Thymus (tissue), 11 donors: Measurements from ENCODE around the gene ZNF155. TPM values are rescaled to one million over a fixed set of nuclear protein-coding genes. Genes with fewer than 3 reads are reported as not detected.
A peak's percentile ranks its signal among the peaks of the same experiment; 100 is the strongest.

Experiments
- DNase-seq, 9 donors: peaks; one replicate each; pipeline ENCODE4 v3.0.0-alpha.2; 2013; ENCODE audit warnings: low spot score in 9 of 9, low read depth in 6 of 9, missing footprints in 1 of 9
- H3K27ac ChIP-seq, 2 donors: one replicate each; pipeline ENCODE4 v1.5.1; 2013; ENCODE audit warnings: control low read depth in 1 of 2, low read depth in 1 of 2, low read length in 1 of 2, mild to moderate bottlenecking in 1 of 2, moderate library complexity in 1 of 2
- H3K27me3 ChIP-seq, 2 donors: one replicate each; pipeline ENCODE4 v1.5.1; 2013; ENCODE audit warnings: low read length in 1 of 2; ENCODE audit not compliant: control insufficient read depth in 2 of 2, insufficient read depth in 1 of 2
- H3K36me3 ChIP-seq, 2 donors: one replicate each; pipeline ENCODE4 v1.5.1; 2013; ENCODE audit warnings: low read length in 1 of 2, mild to moderate bottlenecking in 1 of 2, moderate library complexity in 1 of 2; ENCODE audit not compliant: control insufficient read depth in 2 of 2, insufficient read depth in 2 of 2
- H3K4me1 ChIP-seq, 2 donors: one replicate each; pipeline ENCODE4 v1.5.1; 2013; ENCODE audit warnings: low read length in 2 of 2; ENCODE audit not compliant: control insufficient read depth in 2 of 2, insufficient read depth in 2 of 2
- H3K4me3 ChIP-seq, 2 donors: one replicate each; pipeline ENCODE4 v1.5.1; 2013; ENCODE audit warnings: low read length in 2 of 2, control low read depth in 1 of 2, mild to moderate bottlenecking in 1 of 2
- H3K9me3 ChIP-seq, 2 donors: one replicate each; pipeline ENCODE4 v1.5.1; 2013; ENCODE audit warnings: low read length in 1 of 2, mild to moderate bottlenecking in 1 of 2; ENCODE audit not compliant: control insufficient read depth in 2 of 2, insufficient read depth in 1 of 2
- WGBS: extraction: QIAGEN DNeasy Blood & Tissue Kit; methylation state at CpG from one replicate; pipeline ENCODE4 v1.1.7; 2013; 5-methylcytosine and 5-hydroxymethylcytosine counted together
- polyA plus RNA-seq: library from polyadenylated mRNA; stranded (reverse); fragments of 200-250 nt; gene quantifications from one replicate; pipeline ENCODE4 v1.2.3, GENCODE V29; 2013
- total RNA-seq: library from RNA; stranded (reverse); fragments of 120-200 nt; gene quantifications from one replicate; pipeline ENCODE4 v1.2.4, GENCODE V29; 2013
- donor health status: healthy.

Gene ZNF155
- total and polyA plus RNA-seq, 2 donors = 8.6 to 9.8 TPM

GRCh38 chr19:44002212-44002565, 18.2 kb downstream of the ZNF155 start:
- H3K4me1 ChIP-seq = peaks cover 10% of the 10 kb centered on the region in 2 donors
- peaks cover 0 to 7% of the 10 kb centered on the region in 2 donors for H3K9me3 ChIP-seq
- H3K4me3 ChIP-seq = peak overlapping the region; percentile 73 to 83
- 15% methylated on average over 8 of the region's 8 CpGs for WGBS
- peak overlapping the region in 1 of 2 donors; percentile 69 for H3K27ac ChIP-seq
- no peak for DNase-seq
- H3K27me3 ChIP-seq = no peaks in the 10 kb centered on the region
- H3K36me3 ChIP-seq = peaks cover 1 to 6% of the 10 kb centered on the region in 2 donors

GRCh38 chr19:44002566-44003460, 18.8 kb downstream of the ZNF155 start, which contains the start of gene ZNF230:
Gene ZNF230, plus strand, starts transcription at chr19:44002957. Its CDS starts 4,122 bp downstream, at chr19:44007079.
- under 1% methylated on average over 48 of the region's 48 CpGs for WGBS
- DNase-seq = peak; percentile 80 to 98 (median 93)
- Histone ChIP-seq H3K27me3 (no peaks in the 10 kb centered on the region), H3K36me3 (peaks cover 8 to 11% of the 10 kb centered on the region in 2 donors), H3K4me3 (peak within 1 kb of the TSS; percentile 73 to 83), H3K4me1 (peaks cover 10% of the 10 kb centered on the region in 2 donors), H3K27ac (peak within 1 kb of the TSS; percentile 70 to 80), H3K9me3 (peaks cover 4 to 13% of the 10 kb centered on the region in 2 donors)

- H3K27me3 ChIP-seq = no peaks in the 10 kb centered on the region
- peak in 3 of 9 donors; percentile 9 to 35 (median 9) for DNase-seq
- peak overlapping the region; percentile 73 to 83 for H3K4me3 ChIP-seq
- WGBS = 4% methylated on average over 15 of the region's 15 CpGs
- peaks cover 10% of the 10 kb centered on the region in 2 donors for H3K4me1 ChIP-seq
- peaks cover 6 to 15% of the 10 kb centered on the region in 2 donors for H3K9me3 ChIP-seq
- H3K27ac ChIP-seq = peak overlapping the region; percentile 25 to 80
- peaks cover 15 to 17% of the 10 kb centered on the region in 2 donors for H3K36me3 ChIP-seq
These were observed 19.5 kb downstream of the ZNF155 start for GRCh38 chr19:44003461-44004009.

- peaks cover 37 to 39% of the 10 kb centered on the region in 2 donors for H3K36me3 ChIP-seq
- 96% methylated on average over 1 of the region's 1 CpG for WGBS
These were observed 22.0 kb downstream of the ZNF155 start for GRCh38 chr19:44005973-44006372.

GRCh38 chr19:44007473-44007872, 23.5 kb downstream of the ZNF155 start:
- no peak overlapping the region for H3K27ac ChIP-seq
- H3K4me1 ChIP-seq = peaks cover 5 to 8% of the 10 kb centered on the region in 2 donors
- no peak overlapping the region for H3K4me3 ChIP-seq
- 98% methylated on average over 6 of the region's 6 CpGs for WGBS
- no peaks in the 10 kb centered on the region for H3K27me3 ChIP-seq
- DNase-seq = no peak
- H3K9me3 ChIP-seq = peaks cover 29% of the 10 kb centered on the region in 2 donors
- peaks cover 42 to 46% of the 10 kb centered on the region in 2 donors for H3K36me3 ChIP-seq

More at GRCh38 chr19:44005973-44006372, 22.0 kb downstream of the ZNF155 start:
- Histone ChIP-seq H3K27ac (no peak overlapping the region), H3K4me3 (no peak overlapping the region), H3K4me1 (peaks cover 10% of the 10 kb centered on the region in 2 donors), H3K9me3 (peaks cover 25 to 29% of the 10 kb centered on the region in 2 donors), H3K27me3 (no peaks in the 10 kb centered on the region)
- DNase-seq = no peak

GRCh38 chr19:44010468-44010867, 26.5 kb downstream of the ZNF155 start:
- no peak overlapping the region for H3K27ac ChIP-seq
- 97% methylated on average over 5 of the region's 5 CpGs for WGBS
- H3K4me3 ChIP-seq = no peak overlapping the region
- peaks cover 27 to 29% of the 10 kb centered on the region in 2 donors for H3K9me3 ChIP-seq
- DNase-seq = no peak
- peaks cover 42 to 46% of the 10 kb centered on the region in 2 donors for H3K36me3 ChIP-seq
- no peaks in the 10 kb centered on the region for H3K4me1 ChIP-seq
- H3K27me3 ChIP-seq = no peaks in the 10 kb centered on the region

- Histone ChIP-seq H3K9me3 (no peaks in the 10 kb centered on the region), H3K4me1 (no peaks in the 10 kb centered on the region), H3K36me3 (no peaks in the 10 kb centered on the region), H3K27ac (no peak overlapping the region), H3K27me3 (no peaks in the 10 kb centered on the region), H3K4me3 (no peak overlapping the region)
- DNase-seq = no peak
- WGBS = 65% methylated on average over 2 of the region's 2 CpGs
These were observed 35.5 kb downstream of the ZNF155 start for GRCh38 chr19:44019498-44019897.

GRCh38 chr19:44021221-44021620, 37.2 kb downstream of the ZNF155 start:
- H3K4me1 ChIP-seq = peaks cover 5 to 8% of the 10 kb centered on the region in 2 donors
- no peaks in the 10 kb centered on the region for H3K27me3 ChIP-seq
- no peak overlapping the region for H3K4me3 ChIP-seq
- no peak for DNase-seq
- no peak overlapping the region for H3K27ac ChIP-seq
- no peaks in the 10 kb centered on the region for H3K36me3 ChIP-seq
- H3K9me3 ChIP-seq = no peaks in the 10 kb centered on the region

GRCh38 chr19:44024900-44025216, 40.9 kb downstream of the ZNF155 start:
- H3K4me3 ChIP-seq = peak overlapping the region; percentile 70 to 77
- peaks cover 3 to 5% of the 10 kb centered on the region in 2 donors for H3K9me3 ChIP-seq
- no peaks in the 10 kb centered on the region for H3K27me3 ChIP-seq
- peaks cover 6 to 8% of the 10 kb centered on the region in 2 donors for H3K4me1 ChIP-seq
- peaks cover 12 to 26% of the 10 kb centered on the region in 2 donors for H3K36me3 ChIP-seq
- H3K27ac ChIP-seq = no peak overlapping the region
- WGBS = 51% methylated on average over 4 of the region's 4 CpGs
- peak in 1 of 9 donors; percentile 10 for DNase-seq
